IMR-90 (cell line): ENCODE measurements around the gene SDHC. TPM values are rescaled to one million over a fixed set of nuclear protein-coding genes. Genes with fewer than 3 reads are reported as not detected.
A peak's percentile ranks its signal among the peaks of the same experiment; 100 is the strongest.

Experiments used
- ATAC-seq: fragments of 200-7000 bp; cut with Tn5 transposase; 2 replicates; pipeline ENCODE4 v1.9.1; 2020; ENCODE audit warnings: low read depth, mild to moderate bottlenecking, moderate library complexity
- BruUV-seq: library from RNA; stranded (reverse); fragments of 400-500 nt; replicated peaks from 2 replicates; lab custom pipeline; 2021; lab: Mats Ljungman, UMichigan
- CTCF ChIA-PET: fragments of 300-600 bp; formaldehyde crosslinking; extraction: SDS; loops from one replicate; lab custom pipeline; 2021; ENCODE audit warnings: antibody characterized with exemption; lab: Yijun Ruan, JAX
- POLR2A ChIA-PET: fragments of 300-600 bp; sonication (Branson Sonifier 250); formaldehyde crosslinking; loops from one replicate; lab custom pipeline; 2022; ENCODE audit warnings: antibody characterized with exemption; ENCODE audit not compliant: unreplicated experiment; lab: Charles Lee
- DNase-seq: peaks from one replicate; pipeline ENCODE4 v3.0.0; 2013
- H2AFZ ChIP-seq: replicated peaks from 2 replicates; pipeline ENCODE3; 2013; ENCODE audit warnings: low read length, mild to moderate bottlenecking; ENCODE audit not compliant: poor library complexity
- H2AK5ac ChIP-seq: 2 replicates; pipeline ENCODE4 v1.6.1; 2013; ENCODE audit warnings: low read depth, low read length, inconsistent platforms
- H2AK9ac ChIP-seq: replicated peaks from 2 replicates; pipeline ENCODE3; 2013; ENCODE audit warnings: mild to moderate bottlenecking, low read depth, low read length, moderate library complexity; ENCODE audit not compliant: poor library complexity
- H2BK120ac ChIP-seq: 2 replicates; pipeline ENCODE4 v1.6.1; 2013; ENCODE audit warnings: low read depth, low read length, inconsistent platforms
- H2BK15ac ChIP-seq: 3 replicates; pipeline ENCODE4 v1.6.1; 2013; ENCODE audit warnings: low read depth, low read length, inconsistent platforms
- H2BK20ac ChIP-seq: 2 replicates; pipeline ENCODE4 v1.6.1; 2013; ENCODE audit warnings: low read depth, mild to moderate bottlenecking, inconsistent platforms, low read length, moderate library complexity
- H2BK5ac ChIP-seq: 2 replicates; pipeline ENCODE4 v1.6.1; 2013; ENCODE audit warnings: mild to moderate bottlenecking, low read depth, low read length, inconsistent platforms; ENCODE audit not compliant: poor library complexity, severe bottlenecking
- H3K14ac ChIP-seq: replicated peaks from 2 replicates; pipeline ENCODE4 v1.6.1; 2013; ENCODE audit warnings: low read depth, low read length, inconsistent platforms
- H3K18ac ChIP-seq: 2 replicates; pipeline ENCODE4 v1.6.1; 2013; ENCODE audit warnings: low read depth, low read length, control low read depth
- H3K23ac ChIP-seq: 2 replicates; pipeline ENCODE4 v1.6.1; 2013; ENCODE audit warnings: low read depth, low read length, inconsistent platforms
- H3K27ac ChIP-seq: 2 replicates; pipeline ENCODE4 v1.5.1; 2013; ENCODE audit warnings: mild to moderate bottlenecking, control low read depth, low read length; ENCODE audit not compliant: insufficient read depth
- H3K27me3 ChIP-seq: 2 replicates; pipeline ENCODE4 v1.6.1; 2013; ENCODE audit warnings: low read length; ENCODE audit not compliant: control insufficient read depth, insufficient read depth
- H3K36me3 ChIP-seq: 2 replicates; pipeline ENCODE4 v1.6.1; 2013; ENCODE audit warnings: low read length, mixed read lengths; ENCODE audit not compliant: control insufficient read depth, insufficient read depth
- H3K4ac ChIP-seq: 2 replicates; pipeline ENCODE4 v1.6.1; 2013; ENCODE audit warnings: low read depth, low read length, inconsistent platforms
- H3K4me1 ChIP-seq: 2 replicates; pipeline ENCODE4 v1.6.1; 2013; ENCODE audit warnings: low read length, mixed read lengths; ENCODE audit not compliant: control insufficient read depth, insufficient read depth
- H3K4me2 ChIP-seq: 2 replicates; pipeline ENCODE4 v1.6.1; 2013; ENCODE audit warnings: low read depth, mild to moderate bottlenecking, control low read depth, low read length, moderate library complexity
- H3K4me3 ChIP-seq: 2 replicates; pipeline ENCODE4 v1.5.1; 2013; ENCODE audit warnings: low read depth, mild to moderate bottlenecking, control low read depth, low read length, moderate library complexity; ENCODE audit not compliant: insufficient read depth
- H3K56ac ChIP-seq: 2 replicates; pipeline ENCODE4 v1.6.1; 2013; ENCODE audit warnings: low read length, inconsistent platforms; ENCODE audit not compliant: insufficient read depth; ENCODE audit errors: extremely low read depth
- H3K79me1 ChIP-seq, 2 experiments: 2 replicates each; pipeline ENCODE4 v1.6.1; 2013; ENCODE audit warnings: low read length in 2 of 2, inconsistent platforms in 1 of 2, low read depth in 1 of 2
- H3K9ac ChIP-seq: 2 replicates; pipeline ENCODE4 v1.6.1; 2013; ENCODE audit warnings: low read depth, low read length, control low read depth
- H3K9me1 ChIP-seq: 2 replicates; pipeline ENCODE4 v1.6.1; 2013; ENCODE audit warnings: low read length, inconsistent platforms; ENCODE audit not compliant: insufficient read depth
- H3K9me3 ChIP-seq: 2 replicates; pipeline ENCODE4 v1.6.1; 2013; ENCODE audit warnings: low read length; ENCODE audit not compliant: control insufficient read depth, insufficient read depth
- H4K20me1 ChIP-seq: 2 replicates; pipeline ENCODE4 v1.6.1; 2013; ENCODE audit warnings: low read length, inconsistent platforms; ENCODE audit not compliant: insufficient read depth
- H4K5ac ChIP-seq: 2 replicates; pipeline ENCODE4 v1.6.1; 2013; ENCODE audit warnings: mild to moderate bottlenecking, low read depth, low read length, control low read depth
- H4K8ac ChIP-seq, 2 experiments: 2 replicates each; pipeline ENCODE4 v1.6.1; 2013; ENCODE audit warnings: low read depth in 2 of 2, low read length in 2 of 2, control low read depth in 1 of 2, inconsistent platforms in 1 of 2
- H4K91ac ChIP-seq: 2 replicates; pipeline ENCODE4 v1.6.1; 2013; ENCODE audit warnings: low read depth, low read length, inconsistent platforms; ENCODE audit not compliant: insufficient read depth
- BHLHE40 ChIP-seq: fragments of 150-350 bp; IDR thresholded peaks from 2 replicates; pipeline ENCODE4 v1.6.1; 2016; ENCODE audit warnings: mild to moderate bottlenecking, low read depth, low read length
- CEBPB ChIP-seq: IDR thresholded peaks from 2 replicates; pipeline ENCODE4 v1.6.1; 2012; ENCODE audit warnings: low read depth, low read length, improper control_type of control experiment
- CHD1 ChIP-seq: IDR thresholded peaks from 2 replicates; pipeline ENCODE4 v1.6.1; 2012; ENCODE audit warnings: low read depth, low read length, improper control_type of control experiment
- FOS ChIP-seq: fragments of 150-350 bp; IDR thresholded peaks from 2 replicates; pipeline ENCODE4 v1.6.1; 2016; ENCODE audit warnings: low read depth, low read length
- MAFK ChIP-seq: IDR thresholded peaks from 2 replicates; pipeline ENCODE4 v1.6.1; 2012; ENCODE audit warnings: low read depth, low read length, improper control_type of control experiment
- MAZ ChIP-seq: IDR thresholded peaks from 2 replicates; pipeline ENCODE4 v1.6.1; 2012; ENCODE audit warnings: low read depth, mild to moderate bottlenecking, low read length, improper control_type of control experiment, moderate library complexity, borderline replicate concordance
- MXI1 ChIP-seq: IDR thresholded peaks from 2 replicates; pipeline ENCODE4 v1.6.1; 2012; ENCODE audit warnings: low read depth, mild to moderate bottlenecking, low read length, moderate library complexity, borderline replicate concordance
- NFE2L2 ChIP-seq: fragments of 150-350 bp; IDR thresholded peaks from 2 replicates; pipeline ENCODE4 v1.6.1; 2016; ENCODE audit warnings: low read depth, mild to moderate bottlenecking, low read length
- POLR2A ChIP-seq: IDR thresholded peaks from 2 replicates; pipeline ENCODE4 v1.6.1; 2012; ENCODE audit warnings: mild to moderate bottlenecking, low read depth, low read length
- RAD21 ChIP-seq: IDR thresholded peaks from 2 replicates; pipeline ENCODE4 v1.6.1; 2012; ENCODE audit warnings: low read length, improper control_type of control experiment
- RCOR1 ChIP-seq: IDR thresholded peaks from 2 replicates; pipeline ENCODE4 v1.6.1; 2012; ENCODE audit warnings: mild to moderate bottlenecking, low read length, improper control_type of control experiment; ENCODE audit not compliant: insufficient replicate concordance
- RFX5 ChIP-seq: IDR thresholded peaks from 2 replicates; pipeline ENCODE4 v1.8.0; 2012; ENCODE audit warnings: low read depth, mild to moderate bottlenecking, low read length, moderate library complexity
- SMC3 ChIP-seq: fragments of 150-350 bp; IDR thresholded peaks from 2 replicates; pipeline ENCODE4 v1.6.1; 2016; ENCODE audit warnings: low read depth, mild to moderate bottlenecking, antibody characterized with exemption, low read length, moderate library complexity
- dilution Hi-C: fragments of 300-500 bp; cut with HindIII; formaldehyde crosslinking; loops from one replicate; pipeline ENCODE4 v1.14.3; 2018; ENCODE audit warnings: low sequenced_read_pairs; ENCODE audit not compliant: unreplicated experiment
- in situ Hi-C: fragments of 300-500 bp; cut with MboI; formaldehyde crosslinking; loops from 3 replicates; pipeline ENCODE4 v1.14.3; 2019; ENCODE audit warnings: low sequenced_read_pairs, inconsistent platforms, mixed read lengths
- intact Hi-C: fragments of 100-400 bp; cut with micrococcal nuclease; formaldehyde crosslinking; loops from 2 replicates; pipeline ENCODE4 v1.10.0; 2022
- polyA plus RNA-seq, 3 experiments: library from polyadenylated mRNA; depleted of rRNA; stranded (reverse); fragments of >200 nt; gene quantifications; 2 replicates each; pipeline ENCODE4 v1.2.3, GENCODE V29; 2012; ENCODE audit warnings: low replicate concordance in 1 of 3
- total RNA-seq: library from RNA; depleted of rRNA; stranded (reverse); fragments of >200 nt; gene quantifications from 2 replicates; pipeline ENCODE4 v1.2.3, GENCODE V29; 2012
- TF ChIP-seq, protein P1 (sequence below): conservative IDR thresholded peaks from 2 replicates; pipeline ENCODE4 v1.5.1; 2012; ENCODE audit warnings: mild to moderate bottlenecking, low read depth, low read length, improper control_type of control experiment
- TF ChIP-seq, protein P2 (sequence below): fragments of 150-350 bp; IDR thresholded peaks from 2 replicates; pipeline ENCODE4 v1.6.1; 2016; ENCODE audit warnings: low read depth, mild to moderate bottlenecking, low read length, moderate library complexity, borderline replicate concordance

Gene SDHC
- total and polyA plus RNA-seq, 2 of the 4 experiments (the other 2 are of a cell fraction), result 158 to 235 TPM

DNA sequence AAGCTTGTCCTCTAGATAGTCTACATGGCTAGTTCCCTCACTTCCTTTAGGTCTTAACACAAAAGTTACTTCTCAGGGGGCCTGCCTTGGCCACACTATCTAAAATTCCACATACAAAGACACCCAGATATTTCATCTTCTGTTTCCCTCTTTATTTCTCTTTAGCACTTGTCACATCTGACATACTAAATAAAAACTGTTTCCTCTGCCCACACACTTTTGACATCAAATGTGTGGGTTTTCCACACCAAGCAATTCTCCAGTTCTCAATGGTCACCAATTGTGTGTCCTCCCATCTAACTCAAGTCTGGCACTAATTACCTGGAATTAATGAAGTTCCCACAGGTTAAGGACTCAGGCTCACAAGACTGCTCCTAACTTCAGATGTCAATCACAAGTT is 79.0 kb downstream of the SDHC start:
- intact Hi-C loops, result loop anchor here (5.0 kb wide), 1 partner anchor 351 kb away; no protein-coding TSS in a partner anchor
- TF ChIP-seq CEBPB, result no peak
- TF ChIP-seq BHLHE40, result no peak
- TF ChIP-seq SMC3, result no peak
- no peak for TF ChIP-seq MAZ
- no peak for TF ChIP-seq POLR2A
- TF ChIP-seq, protein P1, sequence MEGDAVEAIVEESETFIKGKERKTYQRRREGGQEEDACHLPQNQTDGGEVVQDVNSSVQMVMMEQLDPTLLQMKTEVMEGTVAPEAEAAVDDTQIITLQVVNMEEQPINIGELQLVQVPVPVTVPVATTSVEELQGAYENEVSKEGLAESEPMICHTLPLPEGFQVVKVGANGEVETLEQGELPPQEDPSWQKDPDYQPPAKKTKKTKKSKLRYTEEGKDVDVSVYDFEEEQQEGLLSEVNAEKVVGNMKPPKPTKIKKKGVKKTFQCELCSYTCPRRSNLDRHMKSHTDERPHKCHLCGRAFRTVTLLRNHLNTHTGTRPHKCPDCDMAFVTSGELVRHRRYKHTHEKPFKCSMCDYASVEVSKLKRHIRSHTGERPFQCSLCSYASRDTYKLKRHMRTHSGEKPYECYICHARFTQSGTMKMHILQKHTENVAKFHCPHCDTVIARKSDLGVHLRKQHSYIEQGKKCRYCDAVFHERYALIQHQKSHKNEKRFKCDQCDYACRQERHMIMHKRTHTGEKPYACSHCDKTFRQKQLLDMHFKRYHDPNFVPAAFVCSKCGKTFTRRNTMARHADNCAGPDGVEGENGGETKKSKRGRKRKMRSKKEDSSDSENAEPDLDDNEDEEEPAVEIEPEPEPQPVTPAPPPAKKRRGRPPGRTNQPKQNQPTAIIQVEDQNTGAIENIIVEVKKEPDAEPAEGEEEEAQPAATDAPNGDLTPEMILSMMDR, result no peak
- no peak for TF ChIP-seq NFE2L2
- TF ChIP-seq, protein P2, sequence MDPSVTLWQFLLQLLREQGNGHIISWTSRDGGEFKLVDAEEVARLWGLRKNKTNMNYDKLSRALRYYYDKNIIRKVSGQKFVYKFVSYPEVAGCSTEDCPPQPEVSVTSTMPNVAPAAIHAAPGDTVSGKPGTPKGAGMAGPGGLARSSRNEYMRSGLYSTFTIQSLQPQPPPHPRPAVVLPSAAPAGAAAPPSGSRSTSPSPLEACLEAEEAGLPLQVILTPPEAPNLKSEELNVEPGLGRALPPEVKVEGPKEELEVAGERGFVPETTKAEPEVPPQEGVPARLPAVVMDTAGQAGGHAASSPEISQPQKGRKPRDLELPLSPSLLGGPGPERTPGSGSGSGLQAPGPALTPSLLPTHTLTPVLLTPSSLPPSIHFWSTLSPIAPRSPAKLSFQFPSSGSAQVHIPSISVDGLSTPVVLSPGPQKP, result no peak
- no peak for TF ChIP-seq RCOR1
- no peak for TF ChIP-seq MAFK
- no peak for TF ChIP-seq RFX5
- TF ChIP-seq RAD21, result no peak
- TF ChIP-seq CHD1, result no peak
- no peak for TF ChIP-seq FOS
- TF ChIP-seq MXI1, result no peak
- CTCF ChIA-PET, result no interaction called here

More for the DNA sequence above, 79.0 kb downstream of the SDHC start:
- Histone ChIP-seq H3K18ac (no peak overlapping the region), H3K9me3 (no peaks in the 10 kb centered on the region), H3K4me2 (no peak overlapping the region), H4K8ac (no peak overlapping the region), H3K79me1 (peaks cover 0 to 4% of the 10 kb centered on the region in 2 experiments; a peak in 1 of 4 replicates), H2BK5ac (no peak overlapping the region), H3K4ac (no peak overlapping the region), H3K9ac (no peak overlapping the region), H4K5ac (no peak overlapping the region), H2BK20ac (no peak overlapping the region), H3K56ac (no peak overlapping the region), H3K4me1 (no peaks in the 10 kb centered on the region), H4K91ac (no peak overlapping the region), H2AK5ac (no peak overlapping the region), H2BK120ac (no peak overlapping the region), H2BK15ac (no peak overlapping the region), H3K36me3 (no peaks in the 10 kb centered on the region), H3K4me3 (no peak overlapping the region), H2AK9ac (no peak overlapping the region), H3K14ac (no peak overlapping the region), H3K27me3 (no peaks in the 10 kb centered on the region), H3K27ac (no peak overlapping the region), H4K20me1 (no peaks in the 10 kb centered on the region), H3K9me1 (peaks cover 2% of the 10 kb centered on the region; the same call in 1 of the 2 replicates), H2AFZ (peak overlapping the region; percentile 27), H3K23ac (no peak overlapping the region)
- in situ Hi-C loops, result no loop called here
- POLR2A ChIA-PET, result no interaction called here
- dilution Hi-C loops, result no loop called here
- BruUV-seq, result no TSS peak
- ATAC-seq (no peak), DNase-seq (no peak)
